Parathyroid adenoma (tissue), 2 donors: ENCODE results near the gene GRIK5.

Experiments used
- H2AFZ ChIP-seq: fragments of 300-600 bp; sonication (generic); one replicate; pipeline ENCODE4 v1.7.0; 2017; ENCODE audit warnings: antibody characterized with exemption, mild to moderate bottlenecking
- H3K27ac ChIP-seq: fragments of 300-600 bp; sonication (generic); one replicate; pipeline ENCODE4 v1.7.0; 2017
- H3K27me3 ChIP-seq: fragments of 300-600 bp; sonication (generic); one replicate; pipeline ENCODE4 v1.7.0; 2017; ENCODE audit warnings: low read length; ENCODE audit not compliant: control insufficient read depth, insufficient read depth
- H3K36me3 ChIP-seq: fragments of 300-600 bp; sonication (generic); one replicate; pipeline ENCODE4 v1.7.0; 2017; ENCODE audit warnings: low read length; ENCODE audit not compliant: control insufficient read depth, insufficient read depth
- H3K4me1 ChIP-seq: fragments of 300-600 bp; sonication (generic); one replicate; pipeline ENCODE4 v1.7.0; 2017; ENCODE audit warnings: control low read depth
- H3K4me2 ChIP-seq: fragments of 300-600 bp; sonication (generic); one replicate; pipeline ENCODE4 v1.7.0; 2017; ENCODE audit warnings: low read length
- H3K4me3 ChIP-seq: fragments of 300-600 bp; sonication (generic); one replicate; pipeline ENCODE4 v1.7.0; 2017; ENCODE audit warnings: low read depth, low read length
- H3K79me2 ChIP-seq: fragments of 300-600 bp; sonication (generic); one replicate; pipeline ENCODE4 v1.7.0; 2017; ENCODE audit warnings: control low read depth
- H3K9ac ChIP-seq: fragments of 300-600 bp; sonication (generic); one replicate; pipeline ENCODE4 v1.7.0; 2017; ENCODE audit warnings: mild to moderate bottlenecking
- H3K9me3 ChIP-seq: fragments of 300-600 bp; sonication (generic); one replicate; pipeline ENCODE4 v1.7.0; 2017; ENCODE audit warnings: low read length; ENCODE audit not compliant: control insufficient read depth
- TF ChIP-seq, protein P1 (sequence below): fragments of 300-600 bp; sonication (generic); IDR thresholded peaks from one replicate; pipeline ENCODE4 v1.7.0; 2017; ENCODE audit warnings: antibody characterized with exemption, mild to moderate bottlenecking
- donor health status: primary hyperparathyroidism.

The GRIK5 gene

DNA sequence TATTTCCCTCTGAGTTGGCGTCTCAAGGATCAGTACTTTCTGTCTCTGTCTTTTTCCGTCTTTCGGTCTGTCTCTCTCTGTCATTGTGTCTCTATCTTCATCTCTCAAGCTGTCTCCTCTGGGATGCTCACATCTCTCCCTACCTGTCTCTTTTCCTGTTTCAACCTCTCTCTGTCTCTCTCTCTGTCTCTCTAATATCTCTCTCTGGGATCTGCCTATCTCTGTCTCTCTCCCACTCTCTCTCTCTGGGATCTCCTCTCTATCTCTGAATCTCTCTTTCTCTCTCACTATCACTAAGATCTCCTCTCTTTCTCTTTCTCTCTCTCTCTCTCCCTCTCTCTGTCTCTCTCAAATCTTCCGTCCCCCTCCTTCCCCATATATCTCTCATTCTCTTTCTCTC, 80.0 kb downstream of the GRIK5 start:
- Histone ChIP-seq H2AFZ (no peak overlapping the region), H3K27me3 (no peaks in the 10 kb centered on the region), H3K36me3 (no peaks in the 10 kb centered on the region), H3K4me2 (no peak overlapping the region), H3K4me3 (no peak overlapping the region), H3K9ac (no peak overlapping the region), H3K27ac (no peak overlapping the region), H3K4me1 (peaks cover 7% of the 10 kb centered on the region), H3K79me2 (no peaks in the 10 kb centered on the region), H3K9me3 (no peaks in the 10 kb centered on the region)
- TF ChIP-seq, protein P1, sequence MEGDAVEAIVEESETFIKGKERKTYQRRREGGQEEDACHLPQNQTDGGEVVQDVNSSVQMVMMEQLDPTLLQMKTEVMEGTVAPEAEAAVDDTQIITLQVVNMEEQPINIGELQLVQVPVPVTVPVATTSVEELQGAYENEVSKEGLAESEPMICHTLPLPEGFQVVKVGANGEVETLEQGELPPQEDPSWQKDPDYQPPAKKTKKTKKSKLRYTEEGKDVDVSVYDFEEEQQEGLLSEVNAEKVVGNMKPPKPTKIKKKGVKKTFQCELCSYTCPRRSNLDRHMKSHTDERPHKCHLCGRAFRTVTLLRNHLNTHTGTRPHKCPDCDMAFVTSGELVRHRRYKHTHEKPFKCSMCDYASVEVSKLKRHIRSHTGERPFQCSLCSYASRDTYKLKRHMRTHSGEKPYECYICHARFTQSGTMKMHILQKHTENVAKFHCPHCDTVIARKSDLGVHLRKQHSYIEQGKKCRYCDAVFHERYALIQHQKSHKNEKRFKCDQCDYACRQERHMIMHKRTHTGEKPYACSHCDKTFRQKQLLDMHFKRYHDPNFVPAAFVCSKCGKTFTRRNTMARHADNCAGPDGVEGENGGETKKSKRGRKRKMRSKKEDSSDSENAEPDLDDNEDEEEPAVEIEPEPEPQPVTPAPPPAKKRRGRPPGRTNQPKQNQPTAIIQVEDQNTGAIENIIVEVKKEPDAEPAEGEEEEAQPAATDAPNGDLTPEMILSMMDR: no peak

DNA sequence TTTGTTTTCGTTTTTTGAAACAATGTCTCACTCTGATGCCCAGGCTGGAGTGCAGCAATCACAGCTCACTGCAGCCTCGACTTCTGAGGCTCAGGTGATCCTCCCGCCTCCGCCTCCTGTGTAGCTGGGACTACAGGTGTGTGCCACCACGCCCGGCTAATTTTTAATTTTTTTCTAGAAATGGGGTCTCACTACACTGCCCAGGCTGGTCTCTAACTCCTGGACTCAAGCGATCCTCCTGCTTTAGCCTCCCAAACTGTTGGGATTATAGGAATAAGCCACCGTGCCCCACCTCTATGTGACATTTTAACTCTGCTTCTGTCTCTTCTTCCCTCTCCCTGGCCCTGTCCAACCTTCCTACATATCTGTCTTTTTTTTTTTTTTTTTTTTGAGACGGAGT, 81.1 kb downstream of the GRIK5 start:
- Histone ChIP-seq H3K4me1 (peaks cover 7% of the 10 kb centered on the region), H2AFZ (no peak overlapping the region), H3K36me3 (no peaks in the 10 kb centered on the region), H3K27me3 (no peaks in the 10 kb centered on the region), H3K4me2 (no peak overlapping the region), H3K9ac (no peak overlapping the region), H3K79me2 (no peaks in the 10 kb centered on the region), H3K27ac (no peak overlapping the region), H3K4me3 (no peak overlapping the region), H3K9me3 (no peaks in the 10 kb centered on the region)
- TF ChIP-seq, protein P1: no peak

DNA sequence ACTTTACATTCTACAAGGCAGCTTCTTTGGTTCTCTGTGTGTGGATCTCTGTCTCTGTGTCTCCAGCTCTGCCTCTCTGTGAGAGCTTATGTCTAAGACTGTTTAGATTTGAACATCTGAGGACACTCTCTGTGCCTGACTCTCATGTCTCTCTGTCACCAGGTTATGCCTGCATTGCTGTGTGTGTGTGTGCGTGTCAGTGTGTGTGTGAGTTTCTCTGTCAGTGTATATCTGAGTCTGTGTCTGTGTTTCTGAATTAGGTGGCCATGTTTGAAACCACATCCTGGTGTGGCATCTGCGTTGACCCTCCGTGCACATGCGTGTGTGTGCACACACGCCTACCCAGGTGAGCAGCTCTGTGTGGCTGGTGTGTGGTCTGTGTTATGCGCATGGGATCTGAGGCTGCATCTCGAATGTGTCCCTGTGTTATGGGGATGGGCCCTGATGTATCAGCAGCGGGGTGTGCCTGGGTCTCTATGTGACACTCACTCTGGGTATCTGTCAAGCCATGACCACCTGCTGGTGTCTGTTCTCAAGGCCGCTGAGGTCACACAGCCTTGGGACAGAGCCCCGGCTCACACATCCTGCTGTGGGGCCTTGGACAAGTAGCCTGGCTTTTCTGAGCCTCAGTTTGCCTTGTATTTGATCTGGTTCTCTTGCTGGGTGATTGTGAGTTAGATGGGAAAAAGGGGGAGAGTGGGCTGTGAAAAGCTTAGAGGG, 82.7 kb downstream of the GRIK5 start:
- Histone ChIP-seq H3K4me1 (peaks cover 7% of the 10 kb centered on the region), H3K4me2 (no peak overlapping the region), H3K9me3 (no peaks in the 10 kb centered on the region), H3K79me2 (no peaks in the 10 kb centered on the region), H3K27ac (no peak overlapping the region), H3K36me3 (no peaks in the 10 kb centered on the region), H3K27me3 (no peaks in the 10 kb centered on the region), H2AFZ (no peak overlapping the region), H3K9ac (no peak overlapping the region), H3K4me3 (no peak overlapping the region)
- TF ChIP-seq, protein P1: no peak

DNA sequence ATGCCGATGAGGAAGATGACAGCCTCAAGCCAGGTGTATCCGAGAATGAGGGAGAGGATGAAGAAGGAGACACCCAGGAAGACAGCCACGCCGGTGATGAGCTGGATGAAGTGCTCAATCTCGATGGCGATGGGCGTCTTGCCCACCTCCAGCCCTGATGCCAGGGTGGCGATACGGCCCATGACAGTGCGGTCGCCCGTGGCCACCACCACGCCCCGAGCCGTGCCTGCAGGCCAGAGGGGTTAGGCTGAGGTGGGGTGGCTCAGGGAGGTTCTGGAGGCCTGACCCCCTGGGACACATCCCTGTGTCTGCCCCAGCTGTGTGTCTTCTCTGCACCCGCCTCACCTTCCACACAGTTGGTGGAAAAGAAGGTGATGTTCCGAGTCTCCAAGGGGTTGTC, 85.0 kb downstream of the GRIK5 start:
- H3K27me3 ChIP-seq: no peaks in the 10 kb centered on the region
- TF ChIP-seq, protein P1: no peak
- H3K79me2 ChIP-seq: no peaks in the 10 kb centered on the region
- no peak overlapping the region for H3K4me3 ChIP-seq
- no peak overlapping the region for H3K4me2 ChIP-seq
- H3K27ac ChIP-seq: no peak overlapping the region
- no peak overlapping the region for H2AFZ ChIP-seq
- no peaks in the 10 kb centered on the region for H3K36me3 ChIP-seq
- H3K4me1 ChIP-seq: no peaks in the 10 kb centered on the region
- no peaks in the 10 kb centered on the region for H3K9me3 ChIP-seq
- no peak overlapping the region for H3K9ac ChIP-seq

DNA sequence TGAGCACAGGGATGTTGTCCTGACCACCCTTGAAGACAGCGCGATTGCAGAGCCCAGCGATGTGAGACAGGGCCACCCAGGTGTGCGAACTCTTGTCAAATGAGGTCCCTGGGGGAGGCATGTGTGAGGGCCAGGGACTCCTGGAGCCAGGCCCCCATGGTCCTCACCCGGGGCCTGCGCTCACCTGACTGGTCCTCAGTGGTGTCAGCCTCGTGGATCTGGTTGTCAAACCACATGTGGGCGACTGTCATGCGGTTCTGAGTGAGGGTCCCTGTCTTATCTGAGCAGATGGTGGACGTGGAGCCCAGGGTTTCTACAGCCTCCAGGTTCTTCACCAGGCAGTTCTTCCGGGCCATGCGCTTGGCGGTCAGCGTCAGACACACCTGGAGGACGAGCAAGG, 88.3 kb downstream of the GRIK5 start:
- H3K36me3 ChIP-seq: no peaks in the 10 kb centered on the region
- no peaks in the 10 kb centered on the region for H3K4me1 ChIP-seq
- H3K27me3 ChIP-seq: no peaks in the 10 kb centered on the region
- no peak overlapping the region for H3K4me3 ChIP-seq
- H3K79me2 ChIP-seq: no peaks in the 10 kb centered on the region
- no peak overlapping the region for H3K9ac ChIP-seq
- H3K9me3 ChIP-seq: no peaks in the 10 kb centered on the region
- H2AFZ ChIP-seq: no peak overlapping the region
- TF ChIP-seq, protein P1: no peak
- no peak overlapping the region for H3K27ac ChIP-seq
- H3K4me2 ChIP-seq: no peak overlapping the region
